Pancreas (tissue), 10 donors: Measurements from ENCODE around the gene EXOC5. TPM values are rescaled to one million over a fixed set of nuclear protein-coding genes. Genes with fewer than 3 reads are reported as not detected.

Source experiments
- ATAC-seq, 4 donors: fragments of 200-7000 bp; cut with Tn5 transposase; one replicate each; pipeline versions ENCODE4 v1.8.0 to v1.9.1; 2020; ENCODE audit warnings: mild to moderate bottlenecking in 4 of 4, moderate library complexity in 4 of 4
- DNase-seq, 6 donors: peaks; one replicate each; pipeline ENCODE4 v3.0.0-alpha.2; 2020
- FAIRE-seq: peaks from 2 replicates; lab custom pipeline; 2012; peaks lifted over from hg19 to GRCh38; lab: Jason Lieb, UNC
- H3K27ac ChIP-seq, 4 donors: fragments of 200-600 bp; sonication (generic); 1 replicate in 3 of 4; 2 replicates in 1 of 4; pipeline versions ENCODE4 v1.5.0 to v1.8.0; 2020
- H3K27me3 ChIP-seq, 4 donors: fragments of 200-600 bp; one replicate each; pipeline ENCODE4 v1.8.0; 2021
- H3K36me3 ChIP-seq, 3 donors: fragments of 200-600 bp; sonication (generic) in 1 of 3; one replicate each; pipeline versions ENCODE4 v1.5.0 to v1.8.0; 2020 to 2021
- H3K4me1 ChIP-seq, 3 donors: fragments of 200-600 bp; one replicate each; pipeline ENCODE4 v1.8.0; 2021
- H3K4me3 ChIP-seq, 4 donors: fragments of 200-600 bp; sonication (generic) in 2 of 4; one replicate each; pipeline versions ENCODE4 v1.5.0 to v1.8.0; 2020 to 2021
- H3K9me3 ChIP-seq, 4 donors: fragments of 200-600 bp; one replicate each; pipeline ENCODE4 v1.8.0; 2021
- CTCF ChIP-seq, 4 donors: fragments of 200-600 bp; sonication (generic) in 3 of 4; IDR thresholded peaks; one replicate each; pipeline versions ENCODE4 v1.5.0 to v1.8.0; 2021; ENCODE audit warnings: antibody characterized with exemption in 4 of 4
- WGBS, 2 donors: extraction: QIAGEN DNeasy Blood & Tissue Kit; methylation state at CpG; one replicate each; pipeline ENCODE4 v1.1.7; 2013; 5-methylcytosine and 5-hydroxymethylcytosine counted together
- intact Hi-C, 3 donors: fragments of 100-400 bp; cut with DNase I; formaldehyde crosslinking; loops; one replicate each; pipeline versions ENCODE4 v1.11.1 to v1.14.2; 2022
- polyA plus RNA-seq, 2 donors: library from polyadenylated mRNA; stranded (reverse); fragments of 200-250 nt; gene quantifications; one replicate each; pipeline ENCODE4 v1.2.3, GENCODE V29; 2013
- total RNA-seq, 6 donors: library from RNA; stranded (reverse); fragmentation: NEBNext Ultra II Directional in 4 of 6; extraction: Animal tissue kit (Norgen Biotek cat#: 25700) in 4 of 6; gene quantifications; one replicate each; pipeline versions ENCODE4 v1.2.1 to v1.2.4, GENCODE V29; 2021 to 2023
- donor health status: healthy with polysubstance abuse.
- donor health status: DM: no; HTN: no; CAD: no; lungs with moderate emphysema.
- donor health status: DM: no; HTN: no; CAD: no.
- donor health status: control.
- donor health status: control.
- donor health status: Bipolar disorder and iron deficiency.
- donor health status: DM: yes; HTN: yes; CAD: no.
- donor health status: DM: no; HTN: no; CAD: no.
- donor health status: DM: no; HTN: no; CAD: no.
- donor health status: DM: yes; HTN: yes; CAD: no.

EXOC5 gene
- total and polyA plus RNA-seq, 8 donors, result 3.0 to 32.4 (median 18.8) TPM

GRCh38 chr14:57227083-57227482 is 41.6 kb downstream of the EXOC5 start:
- Histone ChIP-seq H3K27me3 (no peaks in the 10 kb centered on the region), H3K27ac (no peak overlapping the region), H3K36me3 (peaks cover 0 to 9% (median 0%) of the 10 kb centered on the region in 3 donors), H3K9me3 (no peaks in the 10 kb centered on the region), H3K4me1 (no peaks in the 10 kb centered on the region), H3K4me3 (no peak overlapping the region)
- 76 to 79% methylated on average over 2 of the region's 2 CpGs for WGBS, 2 donors
- no peak for FAIRE-seq
- TF ChIP-seq CTCF (IDR thresholded peaks at IDR 0.05), result no peak
- DNase-seq, result no peak
- intact Hi-C loops, result no loop called here
- no peak for ATAC-seq

DNA sequence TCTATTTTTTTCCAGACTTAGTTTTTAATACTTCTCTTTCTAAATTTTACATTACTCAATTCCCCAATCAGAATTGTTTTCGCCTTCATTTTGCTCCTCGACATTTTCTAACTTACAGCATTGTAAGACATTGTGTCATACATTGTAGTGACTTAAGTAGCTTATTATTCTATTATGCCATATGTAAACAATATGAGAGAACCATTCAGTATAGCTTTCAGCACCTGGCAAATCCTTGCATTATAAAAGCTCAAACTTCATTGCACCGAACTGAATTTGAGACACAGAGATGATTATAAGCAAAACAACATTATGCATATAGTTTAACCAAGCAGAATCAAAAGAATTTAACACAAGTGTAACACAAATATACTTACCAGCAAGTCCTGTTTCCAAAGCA is 46.8 kb downstream of the EXOC5 start:
- peaks cover 0 to 9% (median 7%) of the 10 kb centered on the region in 3 donors for H3K36me3 ChIP-seq
- no peaks in the 10 kb centered on the region for H3K4me1 ChIP-seq
- TF ChIP-seq CTCF (IDR thresholded peaks at IDR 0.05), result no peak
- no peaks in the 10 kb centered on the region for H3K27me3 ChIP-seq
- no peak overlapping the region for H3K4me3 ChIP-seq
- 94 to 97% methylated on average over 3 of the region's 3 CpGs for WGBS, 2 donors
- DNase-seq (no peak), ATAC-seq (no peak), FAIRE-seq (no peak)
- no peak overlapping the region for H3K27ac ChIP-seq
- no peaks in the 10 kb centered on the region for H3K9me3 ChIP-seq
- intact Hi-C loops, result no loop called here

DNA sequence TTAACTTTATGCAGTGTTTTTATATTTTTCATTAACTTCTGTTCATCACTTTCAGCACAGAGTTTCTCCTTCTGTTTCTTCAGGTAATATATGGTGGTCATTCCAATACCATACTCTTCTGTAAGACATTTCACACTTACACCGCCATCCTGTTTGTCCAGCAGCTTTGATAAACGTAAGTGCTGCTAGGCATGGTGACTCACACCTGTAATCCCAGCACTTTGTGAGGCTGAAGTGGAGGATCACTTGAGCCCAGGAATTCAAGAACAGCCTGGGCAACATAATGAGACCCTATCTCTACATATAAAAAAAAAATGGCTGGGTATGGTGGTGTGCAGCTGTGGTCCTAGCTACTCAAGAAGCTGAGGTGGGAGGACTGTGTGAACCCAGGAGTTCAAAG is 55.8 kb downstream of the EXOC5 start:
- Histone ChIP-seq H3K36me3 (peaks cover 0 to 34% (median 5%) of the 10 kb centered on the region in 3 donors), H3K4me3 (no peak overlapping the region), H3K9me3 (no peaks in the 10 kb centered on the region), H3K27ac (no peak overlapping the region), H3K27me3 (no peaks in the 10 kb centered on the region), H3K4me1 (no peaks in the 10 kb centered on the region)
- 89 to 93% methylated on average over 2 of the region's 2 CpGs for WGBS, 2 donors
- no peak for ATAC-seq
- no peak for FAIRE-seq
- intact Hi-C loops, result no loop called here
- DNase-seq, result no peak
- TF ChIP-seq CTCF (IDR thresholded peaks at IDR 0.05), result no peak

GRCh38 chr14:57209561-57209960 is 59.1 kb downstream of the EXOC5 start:
- no peak overlapping the region for H3K27ac ChIP-seq
- H3K9me3 ChIP-seq, result no peaks in the 10 kb centered on the region
- ATAC-seq (no peak), DNase-seq (no peak), FAIRE-seq (no peak)
- H3K36me3 ChIP-seq, result peaks cover 0 to 41% (median 0%) of the 10 kb centered on the region in 3 donors
- WGBS, 2 donors, result 81 to 82% methylated on average over 4 of the region's 4 CpGs
- no peak for TF ChIP-seq CTCF (IDR thresholded peaks at IDR 0.05)
- no peaks in the 10 kb centered on the region for H3K27me3 ChIP-seq
- no peaks in the 10 kb centered on the region for H3K4me1 ChIP-seq
- intact Hi-C loops, result no loop called here
- H3K4me3 ChIP-seq, result no peak overlapping the region

DNA sequence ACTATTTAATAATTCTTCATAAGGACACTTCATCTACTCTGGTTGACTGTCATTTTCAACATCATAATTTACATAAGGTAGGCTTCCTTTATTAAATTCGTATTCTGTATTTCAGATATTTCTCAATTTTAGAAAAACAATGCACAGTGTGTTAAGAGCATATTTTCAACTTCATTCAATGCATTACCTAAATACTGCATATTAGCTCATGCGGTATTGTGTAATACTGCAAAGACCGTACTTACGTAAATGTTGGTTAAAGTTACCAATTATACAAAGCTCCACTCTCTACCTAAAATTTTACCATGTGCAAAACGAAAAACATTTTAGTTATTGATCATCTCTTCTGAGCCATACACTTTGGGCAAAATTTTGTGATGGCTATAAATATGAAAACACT is 62.8 kb downstream of the EXOC5 start:
- no peaks in the 10 kb centered on the region for H3K4me1 ChIP-seq
- H3K9me3 ChIP-seq, result no peaks in the 10 kb centered on the region
- 87 to 93% methylated on average over 5 of the region's 5 CpGs for WGBS, 2 donors
- no peak for DNase-seq
- no peak overlapping the region for H3K4me3 ChIP-seq
- no peak for ATAC-seq
- H3K27me3 ChIP-seq, result no peaks in the 10 kb centered on the region
- TF ChIP-seq CTCF (IDR thresholded peaks at IDR 0.05), result no peak
- FAIRE-seq, result no peak
- intact Hi-C loops, result no loop called here
- H3K27ac ChIP-seq, result no peak overlapping the region
- H3K36me3 ChIP-seq, result peaks cover 0 to 24% (median 0%) of the 10 kb centered on the region in 3 donors
